Measurements from ENCODE around the gene CPLANE2.

CPLANE2 gene

GRCh38 chr1:16236511-16237342, at the start of gene CPLANE2:
Gene CPLANE2, minus strand, starts transcription at chr1:16237183. Its CDS starts 441 bp downstream, at chr1:16236742.
- Histone ChIP-seq H3K27me3 (ENCODE audit: control insufficient read depth in 1 of 2, insufficient read depth in 2 of 2, low read length in 2 of 2) (no peaks in the 10 kb centered on the region), H3K9me3 (ENCODE audit: low read length) (no peaks in the 10 kb centered on the region), H3K36me3 (ENCODE audit: insufficient read depth, low read length) (no peaks in the 10 kb centered on the region), H3K4me3 (ENCODE audit: low read depth in 1 of 2, low read length in 2 of 2) (peak within 1 kb of the TSS; percentile 75 to 77), H3K27ac (ENCODE audit: low read depth, low read length) (peak within 1 kb of the TSS; percentile 82), H3K4me1 (ENCODE audit: insufficient read depth, low read length) (peaks cover 15% of the 10 kb centered on the region), H3K9ac (ENCODE audit: low read length) (peak within 1 kb of the TSS; percentile 77)

GRCh38 chr1:16286122-16286521, 49.1 kb upstream of the CPLANE2 start:
- Histone ChIP-seq H3K4me3 (ENCODE audit: low read depth in 1 of 2, low read length in 2 of 2) (no peak overlapping the region), H3K9ac (ENCODE audit: low read length) (no peak overlapping the region), H3K9me3 (ENCODE audit: low read length) (no peaks in the 10 kb centered on the region), H3K4me1 (ENCODE audit: insufficient read depth, low read length) (no peaks in the 10 kb centered on the region), H3K27me3 (ENCODE audit: control insufficient read depth in 1 of 2, insufficient read depth in 2 of 2, low read length in 2 of 2) (no peaks in the 10 kb centered on the region), H3K27ac (ENCODE audit: low read depth, low read length) (no peak overlapping the region), H3K36me3 (ENCODE audit: insufficient read depth, low read length) (peaks cover 15% of the 10 kb centered on the region)

- Histone ChIP-seq H3K36me3 (ENCODE audit: insufficient read depth, low read length) (peaks cover 8% of the 10 kb centered on the region), H3K9ac (ENCODE audit: low read length) (no peak overlapping the region), H3K27ac (ENCODE audit: low read depth, low read length) (no peak overlapping the region), H3K9me3 (ENCODE audit: low read length) (no peaks in the 10 kb centered on the region), H3K27me3 (ENCODE audit: control insufficient read depth in 1 of 2, insufficient read depth in 2 of 2, low read length in 2 of 2) (no peaks in the 10 kb centered on the region), H3K4me1 (ENCODE audit: insufficient read depth, low read length) (no peaks in the 10 kb centered on the region), H3K4me3 (ENCODE audit: low read depth in 1 of 2, low read length in 2 of 2) (no peak overlapping the region)
Observed at GRCh38 chr1:16281765-16282164, 44.8 kb upstream of the CPLANE2 start.

GRCh38 chr1:16279186-16279585, 42.2 kb upstream of the CPLANE2 start:
- Histone ChIP-seq H3K9ac (ENCODE audit: low read length) (no peak overlapping the region), H3K9me3 (ENCODE audit: low read length) (no peaks in the 10 kb centered on the region), H3K27me3 (ENCODE audit: control insufficient read depth in 1 of 2, insufficient read depth in 2 of 2, low read length in 2 of 2) (no peaks in the 10 kb centered on the region), H3K4me3 (ENCODE audit: low read depth in 1 of 2, low read length in 2 of 2) (no peak overlapping the region), H3K36me3 (ENCODE audit: insufficient read depth, low read length) (no peaks in the 10 kb centered on the region), H3K4me1 (ENCODE audit: insufficient read depth, low read length) (no peaks in the 10 kb centered on the region), H3K27ac (ENCODE audit: low read depth, low read length) (no peak overlapping the region)

- Histone ChIP-seq H3K27me3 (ENCODE audit: control insufficient read depth in 1 of 2, insufficient read depth in 2 of 2, low read length in 2 of 2) (no peaks in the 10 kb centered on the region), H3K4me3 (ENCODE audit: low read depth in 1 of 2, low read length in 2 of 2) (no peak overlapping the region), H3K36me3 (ENCODE audit: insufficient read depth, low read length) (no peaks in the 10 kb centered on the region), H3K27ac (ENCODE audit: low read depth, low read length) (no peak overlapping the region), H3K9ac (ENCODE audit: low read length) (no peak overlapping the region), H3K9me3 (ENCODE audit: low read length) (no peaks in the 10 kb centered on the region), H3K4me1 (ENCODE audit: insufficient read depth, low read length) (no peaks in the 10 kb centered on the region)
Observed at GRCh38 chr1:16276302-16277030, 39.5 kb upstream of the CPLANE2 start.

GRCh38 chr1:16275591-16275990, 38.6 kb upstream of the CPLANE2 start:
- Histone ChIP-seq H3K27ac (ENCODE audit: low read depth, low read length) (no peak overlapping the region), H3K36me3 (ENCODE audit: insufficient read depth, low read length) (no peaks in the 10 kb centered on the region), H3K27me3 (ENCODE audit: control insufficient read depth in 1 of 2, insufficient read depth in 2 of 2, low read length in 2 of 2) (no peaks in the 10 kb centered on the region), H3K9ac (ENCODE audit: low read length) (no peak overlapping the region), H3K4me1 (ENCODE audit: insufficient read depth, low read length) (no peaks in the 10 kb centered on the region), H3K9me3 (ENCODE audit: low read length) (no peaks in the 10 kb centered on the region), H3K4me3 (ENCODE audit: low read depth in 1 of 2, low read length in 2 of 2) (no peak overlapping the region)

GRCh38 chr1:16267690-16268180, 30.8 kb upstream of the CPLANE2 start:
- Histone ChIP-seq H3K9me3 (ENCODE audit: low read length) (no peaks in the 10 kb centered on the region), H3K4me1 (ENCODE audit: insufficient read depth, low read length) (peaks cover 6% of the 10 kb centered on the region), H3K4me3 (ENCODE audit: low read depth in 1 of 2, low read length in 2 of 2) (no peak overlapping the region), H3K9ac (ENCODE audit: low read length) (no peak overlapping the region), H3K27ac (ENCODE audit: low read depth, low read length) (no peak overlapping the region), H3K27me3 (ENCODE audit: control insufficient read depth in 1 of 2, insufficient read depth in 2 of 2, low read length in 2 of 2) (no peaks in the 10 kb centered on the region), H3K36me3 (ENCODE audit: insufficient read depth, low read length) (no peaks in the 10 kb centered on the region)

GRCh38 chr1:16266411-16267118, 29.6 kb upstream of the CPLANE2 start:
- no peak overlapping the region for H3K9ac ChIP-seq (ENCODE audit: low read length)
- H3K27me3 ChIP-seq (ENCODE audit: control insufficient read depth in 1 of 2, insufficient read depth in 2 of 2, low read length in 2 of 2): no peaks in the 10 kb centered on the region
- H3K27ac ChIP-seq (ENCODE audit: low read depth, low read length): no peak overlapping the region
- peaks cover 6% of the 10 kb centered on the region for H3K4me1 ChIP-seq (ENCODE audit: insufficient read depth, low read length)
- H3K4me3 ChIP-seq (ENCODE audit: low read depth in 1 of 2, low read length in 2 of 2): no peak overlapping the region
- H3K36me3 ChIP-seq (ENCODE audit: insufficient read depth, low read length): no peaks in the 10 kb centered on the region
- H3K9me3 ChIP-seq (ENCODE audit: low read length): no peaks in the 10 kb centered on the region

- Histone ChIP-seq H3K27ac (ENCODE audit: low read depth, low read length) (no peak overlapping the region), H3K4me1 (ENCODE audit: insufficient read depth, low read length) (peaks cover 10% of the 10 kb centered on the region), H3K9me3 (ENCODE audit: low read length) (no peaks in the 10 kb centered on the region)
Observed at GRCh38 chr1:16262067-16262466, 25.1 kb upstream of the CPLANE2 start.

GRCh38 chr1:16260814-16261213, 23.8 kb upstream of the CPLANE2 start:
- Histone ChIP-seq H3K9ac (ENCODE audit: low read length) (no peak overlapping the region), H3K36me3 (ENCODE audit: insufficient read depth, low read length) (peaks cover 6% of the 10 kb centered on the region), H3K4me3 (ENCODE audit: low read depth in 1 of 2, low read length in 2 of 2) (no peak overlapping the region), H3K9me3 (ENCODE audit: low read length) (no peaks in the 10 kb centered on the region), H3K27ac (ENCODE audit: low read depth, low read length) (no peak overlapping the region), H3K4me1 (ENCODE audit: insufficient read depth, low read length) (peaks cover 4% of the 10 kb centered on the region), H3K27me3 (ENCODE audit: control insufficient read depth in 1 of 2, insufficient read depth in 2 of 2, low read length in 2 of 2) (no peaks in the 10 kb centered on the region)

More at GRCh38 chr1:16262067-16262466, 25.1 kb upstream of the CPLANE2 start:
- Histone ChIP-seq H3K9ac (ENCODE audit: low read length) (no peak overlapping the region), H3K27me3 (ENCODE audit: control insufficient read depth in 1 of 2, insufficient read depth in 2 of 2, low read length in 2 of 2) (no peaks in the 10 kb centered on the region), H3K4me3 (ENCODE audit: low read depth in 1 of 2, low read length in 2 of 2) (no peak overlapping the region), H3K36me3 (ENCODE audit: insufficient read depth, low read length) (no peaks in the 10 kb centered on the region)

GRCh38 chr1:16258591-16259135, 21.7 kb upstream of the CPLANE2 start:
- H3K9me3 ChIP-seq (ENCODE audit: low read length): no peaks in the 10 kb centered on the region
- peaks cover 21% of the 10 kb centered on the region for H3K36me3 ChIP-seq (ENCODE audit: insufficient read depth, low read length)
- no peaks in the 10 kb centered on the region for H3K27me3 ChIP-seq (ENCODE audit: control insufficient read depth in 1 of 2, insufficient read depth in 2 of 2, low read length in 2 of 2)
- H3K9ac ChIP-seq (ENCODE audit: low read length): no peak overlapping the region
- H3K4me3 ChIP-seq (ENCODE audit: low read depth in 1 of 2, low read length in 2 of 2): no peak overlapping the region
- H3K4me1 ChIP-seq (ENCODE audit: insufficient read depth, low read length): peaks cover 4% of the 10 kb centered on the region
- H3K27ac ChIP-seq (ENCODE audit: low read depth, low read length): no peak overlapping the region

Data from muscle layer of colon (tissue), 2 donors.